Retinal pigment epithelial cell (primary cell): ENCODE measurements around the gene TMX3.
A peak's percentile ranks its signal among the peaks of the same experiment; 100 is the strongest.

Source experiments
- DNase-seq: peaks from one replicate; pipeline ENCODE4 v3.0.0-alpha.2; 2010; ENCODE audit warnings: low read depth
- H3K4me3 ChIP-seq: 2 replicates; pipeline ENCODE4 v1.5.1; 2011; ENCODE audit warnings: mild to moderate bottlenecking, low read length, control low read depth, moderate library complexity
- CTCF ChIP-seq: conservative IDR thresholded peaks from 2 replicates; pipeline ENCODE4 v1.5.1; 2011; ENCODE audit warnings: low read depth, low read length, control low read depth, inconsistent platforms

Gene TMX3

GRCh38 chr18:68740966-68741365 is 26.1 kb upstream of the TMX3 start:
- TF ChIP-seq CTCF = no peak
- no peak for DNase-seq
- H3K4me3 ChIP-seq = no peak overlapping the region

- DNase-seq = no peak
- no peak overlapping the region for H3K4me3 ChIP-seq
- TF ChIP-seq CTCF = no peak
These were observed 24.6 kb upstream of the TMX3 start for GRCh38 chr18:68739462-68739861.

GRCh38 chr18:68738564-68738963 is 23.7 kb upstream of the TMX3 start:
- no peak for DNase-seq
- TF ChIP-seq CTCF = no peak
- no peak overlapping the region for H3K4me3 ChIP-seq

- H3K4me3 ChIP-seq = no peak overlapping the region
- DNase-seq = no peak
- TF ChIP-seq CTCF = peak; percentile 82
These were observed 20.8 kb upstream of the TMX3 start for GRCh38 chr18:68735483-68736343.

GRCh38 chr18:68734308-68734707 is 19.4 kb upstream of the TMX3 start:
- TF ChIP-seq CTCF = no peak
- no peak for DNase-seq
- H3K4me3 ChIP-seq = no peak overlapping the region

GRCh38 chr18:68733707-68734106 is 18.8 kb upstream of the TMX3 start:
- no peak for TF ChIP-seq CTCF
- no peak for DNase-seq
- H3K4me3 ChIP-seq = no peak overlapping the region

- TF ChIP-seq CTCF = no peak
- DNase-seq = no peak
- no peak overlapping the region for H3K4me3 ChIP-seq
These were observed 13.3 kb upstream of the TMX3 start for GRCh38 chr18:68728081-68728700.
